ENCODE data around the gene JOSD1.

The JOSD1 gene

DNA sequence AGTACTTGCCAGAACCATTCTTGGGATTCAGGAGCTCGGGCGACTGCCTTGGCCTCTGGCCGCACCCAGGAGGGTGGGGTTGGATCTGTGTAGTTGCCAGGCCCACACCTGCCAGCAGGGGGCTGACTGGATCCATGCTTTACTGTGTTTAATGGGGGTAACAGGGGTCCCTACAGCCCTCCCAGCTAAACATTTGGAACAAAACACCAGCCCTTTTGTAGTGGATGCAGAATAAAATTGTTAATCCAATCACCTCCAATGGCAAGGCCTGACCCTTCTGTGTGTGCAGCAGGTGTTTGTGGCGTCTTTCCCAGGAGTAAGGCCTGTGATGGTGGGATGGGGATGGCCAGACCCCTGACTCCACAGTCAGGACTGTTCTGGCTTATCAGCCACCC lies 32.6 kb upstream of the JOSD1 start:
- no peak overlapping the region for H3K4me3 ChIP-seq (ENCODE audit: low read depth, low read length)
- TF ChIP-seq, protein P1, sequence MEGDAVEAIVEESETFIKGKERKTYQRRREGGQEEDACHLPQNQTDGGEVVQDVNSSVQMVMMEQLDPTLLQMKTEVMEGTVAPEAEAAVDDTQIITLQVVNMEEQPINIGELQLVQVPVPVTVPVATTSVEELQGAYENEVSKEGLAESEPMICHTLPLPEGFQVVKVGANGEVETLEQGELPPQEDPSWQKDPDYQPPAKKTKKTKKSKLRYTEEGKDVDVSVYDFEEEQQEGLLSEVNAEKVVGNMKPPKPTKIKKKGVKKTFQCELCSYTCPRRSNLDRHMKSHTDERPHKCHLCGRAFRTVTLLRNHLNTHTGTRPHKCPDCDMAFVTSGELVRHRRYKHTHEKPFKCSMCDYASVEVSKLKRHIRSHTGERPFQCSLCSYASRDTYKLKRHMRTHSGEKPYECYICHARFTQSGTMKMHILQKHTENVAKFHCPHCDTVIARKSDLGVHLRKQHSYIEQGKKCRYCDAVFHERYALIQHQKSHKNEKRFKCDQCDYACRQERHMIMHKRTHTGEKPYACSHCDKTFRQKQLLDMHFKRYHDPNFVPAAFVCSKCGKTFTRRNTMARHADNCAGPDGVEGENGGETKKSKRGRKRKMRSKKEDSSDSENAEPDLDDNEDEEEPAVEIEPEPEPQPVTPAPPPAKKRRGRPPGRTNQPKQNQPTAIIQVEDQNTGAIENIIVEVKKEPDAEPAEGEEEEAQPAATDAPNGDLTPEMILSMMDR (IDR thresholded peaks at IDR 0.05; ENCODE audit: low read depth, low read length): peak; percentile 74

DNA sequence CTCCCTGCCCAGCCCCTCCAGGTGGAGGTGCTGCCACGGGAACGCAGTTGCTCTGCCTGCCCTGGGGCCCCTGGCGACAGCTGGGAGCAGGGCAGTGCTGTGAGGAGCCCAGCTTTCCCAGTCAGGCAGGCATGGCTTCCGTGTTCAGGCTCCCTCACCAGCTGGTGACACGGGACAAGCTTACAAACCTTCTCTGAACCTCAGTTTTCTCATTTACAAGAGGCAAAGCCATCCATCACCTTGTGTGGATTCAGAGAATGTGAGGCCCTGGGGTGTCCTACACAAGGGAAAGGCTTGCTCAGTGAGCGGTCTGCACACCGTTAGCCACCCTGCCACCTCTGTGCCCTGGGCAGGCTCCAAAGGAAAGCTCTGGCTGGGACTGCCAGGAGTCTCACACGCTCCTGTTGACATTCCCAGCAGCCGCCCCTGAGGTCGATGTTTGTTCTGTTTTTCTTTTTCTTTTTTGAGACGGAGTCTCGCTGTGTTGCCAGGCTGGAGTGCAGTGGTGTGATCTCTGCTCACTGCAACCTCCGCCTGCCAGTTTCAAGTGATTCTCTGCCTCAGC lies 31.6 kb upstream of the JOSD1 start:
- TF ChIP-seq, protein P1 (IDR thresholded peaks at IDR 0.05; ENCODE audit: low read depth, low read length): no peak
- H3K4me3 ChIP-seq (ENCODE audit: low read depth, low read length): no peak overlapping the region

DNA sequence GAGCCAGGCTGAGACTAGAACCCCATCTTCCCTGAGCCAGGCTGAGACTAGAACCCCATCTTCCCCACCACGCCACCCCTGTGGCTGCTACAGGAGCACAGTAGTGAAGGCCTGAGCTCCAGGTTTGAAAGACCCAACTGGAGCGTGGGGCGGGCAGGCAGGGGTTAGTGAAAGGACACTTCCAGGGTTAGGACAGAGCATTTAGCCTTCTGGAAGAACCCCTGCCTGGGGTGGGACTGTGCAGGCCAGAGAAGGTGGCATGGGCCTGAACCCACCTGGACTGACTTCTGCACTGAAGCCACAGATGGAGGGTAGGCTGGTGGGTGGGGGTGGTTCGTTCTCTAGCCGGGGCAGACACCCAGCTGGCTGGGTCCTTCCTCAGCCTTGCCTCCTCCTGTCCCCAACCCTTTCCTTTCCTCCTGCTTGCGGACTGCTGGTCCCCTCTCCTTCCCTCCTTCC lies 31.0 kb upstream of the JOSD1 start:
- TF ChIP-seq, protein P1 (IDR thresholded peaks at IDR 0.05; ENCODE audit: low read depth, low read length): no peak
- no peak overlapping the region for H3K4me3 ChIP-seq (ENCODE audit: low read depth, low read length)

DNA sequence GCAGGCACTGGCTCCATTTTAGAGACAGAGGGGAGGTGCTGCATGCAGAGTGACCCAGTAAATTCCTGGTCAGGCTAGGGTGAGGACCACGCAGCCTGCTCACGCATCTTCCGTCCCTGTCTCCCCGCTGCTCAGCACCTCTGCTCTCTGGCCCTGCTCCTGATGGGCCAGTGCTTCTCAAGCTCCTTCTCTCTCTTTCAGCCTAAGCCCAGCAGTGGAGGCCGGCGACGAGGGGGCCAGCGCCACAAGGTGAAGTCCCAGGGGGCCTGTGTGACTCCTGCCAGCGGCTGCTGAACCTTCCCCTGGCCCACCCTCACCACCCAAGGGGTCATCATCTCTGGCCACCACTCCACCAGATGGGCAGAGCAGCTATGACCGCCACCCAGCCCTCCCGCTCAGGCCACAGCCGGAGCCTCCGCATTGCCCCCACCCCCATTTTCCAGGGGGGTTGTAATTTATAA lies 29.7 kb upstream of the JOSD1 start:
- H3K4me3 ChIP-seq (ENCODE audit: low read depth, low read length): no peak overlapping the region
- TF ChIP-seq, protein P1 (IDR thresholded peaks at IDR 0.05; ENCODE audit: low read depth, low read length): no peak

- no peak overlapping the region for H3K4me3 ChIP-seq (ENCODE audit: low read depth, low read length)
- TF ChIP-seq, protein P1 (IDR thresholded peaks at IDR 0.05; ENCODE audit: low read depth, low read length): no peak
These were observed 29.2 kb upstream of the JOSD1 start for GRCh38 chr22:38729946-38730345.

- no peak overlapping the region for H3K4me3 ChIP-seq (ENCODE audit: low read depth, low read length)
- TF ChIP-seq, protein P1 (IDR thresholded peaks at IDR 0.05; ENCODE audit: low read depth, low read length): no peak
These were observed 28.4 kb upstream of the JOSD1 start for GRCh38 chr22:38728871-38729796.

Data from WI38 (cell line).